ENCODE measurements around the gene IQCF6. TPM values are rescaled to one million over a fixed set of nuclear protein-coding genes. Genes with fewer than 3 reads are reported as not detected.

IQCF6 gene
- total and polyA plus RNA-seq, 2 donors (not counting 3 experiments of a cell fraction or from before 2014, with no cell fraction given): not detected

DNA sequence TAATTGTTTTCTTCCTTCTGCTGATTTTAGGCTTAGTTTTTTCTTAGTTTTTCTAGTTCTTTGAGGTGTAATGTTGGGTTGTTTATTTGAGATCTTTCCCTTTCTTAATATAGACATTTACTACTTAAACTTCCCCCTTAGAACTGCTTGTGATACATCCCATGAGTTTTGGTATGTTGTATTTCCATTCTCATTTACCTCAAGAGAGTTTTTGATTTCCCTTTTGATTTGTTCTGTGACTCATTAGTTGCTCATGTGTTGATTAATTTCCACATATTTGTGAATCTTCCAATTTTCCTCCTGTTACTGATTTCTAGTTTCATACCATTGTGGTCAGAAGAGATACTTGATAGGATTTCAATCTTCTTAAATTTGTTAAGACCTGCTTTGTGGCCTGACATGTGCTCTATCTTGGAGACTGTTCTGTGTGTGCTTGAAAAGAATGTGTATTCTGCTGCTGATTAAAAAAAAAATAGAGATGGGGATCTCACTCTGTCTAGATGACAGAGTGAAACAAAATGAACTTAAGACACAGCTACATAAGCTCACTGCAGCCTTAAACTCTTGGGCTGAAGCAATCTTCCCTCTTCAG lies 49.9 kb downstream of the IQCF6 start:
- POLR2A ChIA-PET: no interaction called here
- no peaks in the 10 kb centered on the region for H4K20me1 ChIP-seq (replicated peaks; ENCODE audit: control insufficient read depth, extremely low read depth, insufficient read depth, low read length)
- no peaks in the 10 kb centered on the region for H3K4me1 ChIP-seq (ENCODE audit: control insufficient read depth, extremely low read depth, insufficient read depth, low read length)
- dilution Hi-C loops (cut with MboI; ENCODE audit: extremely low pct_ligation_motif_present, low sequenced_read_pairs): no loop called here
- FAIRE-seq: no peak
- TF ChIP-seq MAX (IDR thresholded peaks at IDR 0.05; ENCODE audit: insufficient read depth, insufficient read length): no peak
- TF ChIP-seq EZH2 (IDR thresholded peaks at IDR 0.05; ENCODE audit: borderline replicate concordance, low read depth, low read length, severe bottlenecking): no peak
- no peaks in the 10 kb centered on the region for H3K9me3 ChIP-seq (replicated peaks; ENCODE audit: control insufficient read depth, insufficient read depth, low read length)
- no peaks in the 10 kb centered on the region for H3K9me1 ChIP-seq (replicated peaks; ENCODE audit: control insufficient read depth, extremely low read depth, insufficient read depth, low read length)
- no peak overlapping the region for H3K27ac ChIP-seq (ENCODE audit: insufficient read depth, low read depth, low read length)
- BruUV-seq (replicated peaks): no TSS peak
- no peak overlapping the region for H3K9ac ChIP-seq (replicated peaks; ENCODE audit: extremely low read depth, insufficient read depth, low read length)
- H2AFZ ChIP-seq (ENCODE audit: low read depth, low read length): no peak overlapping the region
- H3K36me3 ChIP-seq (ENCODE audit: control insufficient read depth in 2 of 2, extremely low read depth in 1 of 2, insufficient read depth in 2 of 2, low read length in 2 of 2): no peaks in the 10 kb centered on the region
- peaks cover 0 to 2% of the 10 kb centered on the region in 2 experiments for H3K27me3 ChIP-seq (ENCODE audit: control insufficient read depth in 2 of 2, insufficient read depth in 2 of 2, low read length in 2 of 2)
- H3K4me2 ChIP-seq (ENCODE audit: insufficient read depth, low read length): no peak overlapping the region
- no peaks in the 10 kb centered on the region for H3K79me2 ChIP-seq (ENCODE audit: control insufficient read depth, insufficient read depth, low read length)
- H3K4me3 ChIP-seq (replicated peaks in 1 of 3; ENCODE audit: insufficient read depth in 1 of 3, low read depth in 1 of 3, low read length in 3 of 3): no peak overlapping the region
- CTCF ChIA-PET: interaction anchor here (1.9 kb wide), 1 partner anchor 10 kb away, joined by 11 read pairs; no protein-coding TSS in a partner anchor
- DNase-seq (ENCODE audit: low read depth, low spot score): no peak
- intact Hi-C loops (cut with micrococcal nuclease): no loop called here

Other genes starting within 250 kb of the IQCF6 start
- 31.1 and 32.5 TPM in 2 replicates for gene RAD54L2, start 240.5 kb downstream of the IQCF6 start, total RNA-seq
- 7.0 and 7.6 TPM in 2 replicates for gene RAD54L2, start 240.5 kb downstream of the IQCF6 start, polyA plus RNA-seq
- 26.3 and 29.0 TPM in 2 replicates for gene TEX264, start 108.0 kb downstream of the IQCF6 start, total RNA-seq
- gene TEX264, start 108.0 kb downstream of the IQCF6 start, polyA plus RNA-seq: 89.7 and 114 TPM in 2 replicates
- 0.51 TPM in 2 replicates for gene GRM2, start 72.2 kb downstream of the IQCF6 start, total RNA-seq
- 0.10 and 0.22 TPM in 2 replicates for gene GRM2, start 72.2 kb downstream of the IQCF6 start, polyA plus RNA-seq
- gene IQCF2, start 82.4 kb upstream of the IQCF6 start, total RNA-seq: not detected in 2 replicates
- gene IQCF2, start 82.4 kb upstream of the IQCF6 start, polyA plus RNA-seq: not detected in 2 replicates
- gene IQCF5, start 96.4 kb upstream of the IQCF6 start, total RNA-seq: not detected in 2 replicates
- not detected in 2 replicates for gene IQCF5, start 96.4 kb upstream of the IQCF6 start, polyA plus RNA-seq
- not detected in 2 replicates for gene IQCF1, start 124.1 kb upstream of the IQCF6 start, total RNA-seq
- gene IQCF1, start 124.1 kb upstream of the IQCF6 start, polyA plus RNA-seq: not detected in 2 replicates
- gene RRP9, start 162.7 kb upstream of the IQCF6 start, total RNA-seq: 23.8 and 30.1 TPM in 2 replicates
- 26.0 and 30.7 TPM in 2 replicates for gene RRP9, start 162.7 kb upstream of the IQCF6 start, polyA plus RNA-seq
- 10.0 and 11.0 TPM in 2 replicates for gene PARP3, start 163.1 kb upstream of the IQCF6 start, total RNA-seq
- 13.3 and 13.8 TPM in 2 replicates for gene PARP3, start 163.1 kb upstream of the IQCF6 start, polyA plus RNA-seq
- 0.15 TPM in 1 of 2 replicates, not detected in the other for gene GPR62, start 176.1 kb upstream of the IQCF6 start, total RNA-seq
- 0.04 TPM in 1 of 2 replicates, not detected in the other for gene GPR62, start 176.1 kb upstream of the IQCF6 start, polyA plus RNA-seq
- 42.7 and 46.5 TPM in 2 replicates for gene PCBP4, start 188.2 kb upstream of the IQCF6 start, total RNA-seq
- gene PCBP4, start 188.2 kb upstream of the IQCF6 start, polyA plus RNA-seq: 63.1 and 75.4 TPM in 2 replicates
- 15.8 and 20.5 TPM in 2 replicates for gene ABHD14B, start 194.8 kb upstream of the IQCF6 start, total RNA-seq
- 50.3 and 54.3 TPM in 2 replicates for gene ABHD14B, start 194.8 kb upstream of the IQCF6 start, polyA plus RNA-seq
- 6.6 and 8.2 TPM in 2 replicates for gene ABHD14A, start 195.8 kb upstream of the IQCF6 start, total RNA-seq
- 23.7 and 30.6 TPM in 2 replicates for gene ABHD14A, start 195.8 kb upstream of the IQCF6 start, polyA plus RNA-seq
- 12.3 and 13.4 TPM in 2 replicates for gene ACY1, start 204.3 kb upstream of the IQCF6 start, total RNA-seq
- 32.9 and 41.2 TPM in 2 replicates for gene ACY1, start 204.3 kb upstream of the IQCF6 start, polyA plus RNA-seq
- 1,127 and 1,236 TPM in 2 replicates for gene RPL29, start 216.7 kb upstream of the IQCF6 start, total RNA-seq
- 2,177 and 2,233 TPM in 2 replicates for gene RPL29, start 216.7 kb upstream of the IQCF6 start, polyA plus RNA-seq

All from endothelial cell of umbilical vein (primary cell).